SK-N-SH treated with all-trans-retinoic acid at 6 μM for 48 hours (cell line): ENCODE data around the gene IKBKE.

ENCODE experiments used
- ATAC-seq: fragments of 200-7000 bp; cut with Tn5 transposase; 3 replicates; pipeline ENCODE4 v1.9.1; 2020; ENCODE audit warnings: mild to moderate bottlenecking, moderate library complexity
- ARNTL ChIP-seq: fragments of 450-650 bp; formaldehyde crosslinking; IDR thresholded peaks from 2 replicates; pipeline ENCODE4 v1.5.0; 2020; ENCODE audit warnings: low read depth, mild to moderate bottlenecking, moderate library complexity, borderline replicate concordance
- BACH2 ChIP-seq: fragments of 250-450 bp; sonication (Bioruptor Pico); IDR thresholded peaks from 2 replicates; pipeline ENCODE4 v1.9.0; 2021; ENCODE audit warnings: mild to moderate bottlenecking, borderline replicate concordance
- CREB5 ChIP-seq: fragments of 250-450 bp; sonication (Bioruptor Pico); IDR thresholded peaks from 2 replicates; pipeline ENCODE4 v1.5.1; 2020; ENCODE audit warnings: low read depth, mild to moderate bottlenecking, moderate library complexity
- CSDC2 ChIP-seq: fragments of 250-450 bp; sonication (Bioruptor Pico); IDR thresholded peaks from 2 replicates; pipeline ENCODE4 v1.5.0; 2020; ENCODE audit warnings: mild to moderate bottlenecking, moderate library complexity
- CSRNP3 ChIP-seq: fragments of 250-450 bp; sonication (Bioruptor Pico); IDR thresholded peaks from 2 replicates; pipeline ENCODE4 v1.5.1; 2021; ENCODE audit warnings: mild to moderate bottlenecking, moderate library complexity
- ESRRG ChIP-seq: fragments of 250-450 bp; sonication (Bioruptor Pico); IDR thresholded peaks from 2 replicates; pipeline ENCODE4 v1.6.1; 2021; ENCODE audit warnings: mild to moderate bottlenecking
- GLIS3 ChIP-seq: fragments of 250-450 bp; sonication (Bioruptor Pico); IDR thresholded peaks from 2 replicates; pipeline ENCODE4 v1.5.0; 2020; ENCODE audit warnings: mild to moderate bottlenecking, moderate library complexity
- OSR1 ChIP-seq: fragments of 250-450 bp; sonication (Bioruptor Pico); IDR thresholded peaks from 2 replicates; pipeline ENCODE4 v1.8.0; 2022; ENCODE audit warnings: moderate library complexity, mild to moderate bottlenecking, inconsistent platforms
- PATZ1 ChIP-seq: fragments of 250-450 bp; sonication (Bioruptor Pico); IDR thresholded peaks from 2 replicates; pipeline ENCODE4 v1.8.0; 2020; ENCODE audit warnings: mild to moderate bottlenecking, moderate library complexity, borderline replicate concordance
- POU6F1 ChIP-seq: fragments of 250-450 bp; sonication (Bioruptor Pico); IDR thresholded peaks from 2 replicates; pipeline ENCODE4 v1.8.0; 2021; ENCODE audit warnings: low read depth, mild to moderate bottlenecking, moderate library complexity, borderline replicate concordance
- PPARA ChIP-seq: fragments of 250-450 bp; sonication (Bioruptor Pico); IDR thresholded peaks from 2 replicates; pipeline ENCODE4 v1.5.0; 2020; ENCODE audit warnings: mild to moderate bottlenecking, borderline replicate concordance
- RARB ChIP-seq: fragments of 250-450 bp; sonication (Bioruptor Pico); IDR thresholded peaks from 2 replicates; pipeline ENCODE4 v1.8.0; 2021; ENCODE audit warnings: mild to moderate bottlenecking, moderate library complexity
- TCF4 ChIP-seq: fragments of 250-450 bp; sonication (Bioruptor Pico); IDR thresholded peaks from 2 replicates; pipeline ENCODE4 v1.8.0; 2021; ENCODE audit warnings: mild to moderate bottlenecking, moderate library complexity, borderline replicate concordance
- TOX ChIP-seq: fragments of 250-450 bp; sonication (Bioruptor Pico); IDR thresholded peaks from 2 replicates; pipeline ENCODE4 v1.8.0; 2021; ENCODE audit warnings: mild to moderate bottlenecking, moderate library complexity, borderline replicate concordance
- TSHZ2 ChIP-seq: fragments of 250-450 bp; sonication (Bioruptor Pico); IDR thresholded peaks from 2 replicates; pipeline ENCODE4 v1.5.0; 2020; ENCODE audit warnings: mild to moderate bottlenecking, moderate library complexity
- ZC3H10 ChIP-seq: fragments of 250-450 bp; sonication (Bioruptor Pico); IDR thresholded peaks from 2 replicates; pipeline ENCODE4 v1.5.1; 2021; ENCODE audit warnings: mild to moderate bottlenecking, moderate library complexity
- ZFP3 ChIP-seq: fragments of 250-450 bp; sonication (Bioruptor Pico); IDR thresholded peaks from 2 replicates; pipeline ENCODE4 v1.5.0; 2020; ENCODE audit warnings: mild to moderate bottlenecking, moderate library complexity
- ZNF565 ChIP-seq: fragments of 450-650 bp; formaldehyde crosslinking; conservative IDR thresholded peaks from 2 replicates; pipeline ENCODE4 v1.5.0; 2020; ENCODE audit warnings: low read depth, mild to moderate bottlenecking, moderate library complexity
- ZNF70 ChIP-seq: fragments of 450-650 bp; formaldehyde crosslinking; IDR thresholded peaks from 2 replicates; pipeline ENCODE4 v1.5.0; 2020; ENCODE audit warnings: mild to moderate bottlenecking, moderate library complexity
- ZNF8 ChIP-seq: fragments of 450-650 bp; formaldehyde crosslinking; IDR thresholded peaks from 2 replicates; pipeline ENCODE4 v1.5.0; 2020; ENCODE audit warnings: mild to moderate bottlenecking, moderate library complexity

IKBKE gene

GRCh38 chr1:206508956-206509355, 38.7 kb downstream of the IKBKE start:
- no peak for ATAC-seq
- TF ChIP-seq BACH2 = no peak
- TF ChIP-seq ESRRG = no peak
- TF ChIP-seq CREB5 = no peak
- no peak for TF ChIP-seq TOX (CRISPR knock-in tag)
- TF ChIP-seq GLIS3 = no peak
- no peak for TF ChIP-seq TCF4
- no peak for TF ChIP-seq PATZ1 (CRISPR knock-in tag)
- no peak for TF ChIP-seq ZNF70 (CRISPR knock-in tag)

GRCh38 chr1:206509612-206510257, 39.5 kb downstream of the IKBKE start:
- ATAC-seq = no peak
- TF ChIP-seq GLIS3 = no peak
- no peak for TF ChIP-seq PPARA (CRISPR knock-in tag)
- no peak for TF ChIP-seq TSHZ2 (CRISPR knock-in tag)
- no peak for TF ChIP-seq ZFP3 (CRISPR knock-in tag)
- no peak for TF ChIP-seq OSR1
- TF ChIP-seq BACH2 = no peak
- TF ChIP-seq CREB5 = no peak
- no peak for TF ChIP-seq ZC3H10 (CRISPR knock-in tag)
- TF ChIP-seq PATZ1 (CRISPR knock-in tag) = no peak
- TF ChIP-seq CSDC2 (CRISPR knock-in tag) = no peak
- no peak for TF ChIP-seq ZNF8 (CRISPR knock-in tag)
- TF ChIP-seq RARB = no peak
- no peak for TF ChIP-seq TCF4
- TF ChIP-seq ARNTL (CRISPR knock-in tag) = no peak
- TF ChIP-seq TOX (CRISPR knock-in tag) = no peak
- TF ChIP-seq ZNF565 (CRISPR knock-in tag) = no peak

- ATAC-seq = no peak
- TF ChIP-seq ESRRG = no peak
- TF ChIP-seq PPARA (CRISPR knock-in tag) = no peak
- no peak for TF ChIP-seq BACH2
- TF ChIP-seq CSRNP3 (CRISPR knock-in tag) = no peak
- TF ChIP-seq RARB = no peak
- no peak for TF ChIP-seq TCF4
- TF ChIP-seq GLIS3 = no peak
- TF ChIP-seq CSDC2 (CRISPR knock-in tag) = no peak
- TF ChIP-seq POU6F1 (CRISPR knock-in tag) = no peak
- TF ChIP-seq CREB5 = no peak
Observed at GRCh38 chr1:206510371-206510770, 40.1 kb downstream of the IKBKE start.
